Measurements from ENCODE around the gene CDHR2. TPM values are rescaled to one million over a fixed set of nuclear protein-coding genes. Genes with fewer than 3 reads are reported as not detected.

CDHR2 gene
- total RNA-seq, 1 experiment from 2014 or later = 0.10 TPM

- ATAC-seq = no peak
- Histone ChIP-seq H3K4me2 (ENCODE audit: low read length) (peak overlapping the region; percentile 99), H3K4me3 (replicated peaks in 1 of 2; ENCODE audit: low read depth in 1 of 2, low read length in 2 of 2) (no peak overlapping the region), H3K27ac (ENCODE audit: low read depth, low read length) (no peak overlapping the region), H3K27me3 (ENCODE audit: insufficient read depth, low read length) (no peaks in the 10 kb centered on the region), H3K9ac (ENCODE audit: low read length) (peak overlapping the region; percentile 21; the same call in 1 of the 2 replicates), H2AFZ (ENCODE audit: low read depth, low read length, poor library complexity, severe bottlenecking) (no peak overlapping the region), H3K36me3 (ENCODE audit: control insufficient read depth in 1 of 2, insufficient read depth in 2 of 2, low read length in 2 of 2) (no peaks in the 10 kb centered on the region), H4K20me1 (ENCODE audit: insufficient read depth) (no peaks in the 10 kb centered on the region), H3K9me3 (ENCODE audit: control insufficient read depth in 1 of 2, insufficient read depth in 1 of 2, low read depth in 1 of 2, low read length in 2 of 2) (no peaks in the 10 kb centered on the region), H3K9me2 (ENCODE audit: insufficient read depth) (no peaks in the 10 kb centered on the region), H3K79me2 (ENCODE audit: insufficient read depth, low read length) (no peaks in the 10 kb centered on the region), H3K4me1 (ENCODE audit: control insufficient read depth in 1 of 2, insufficient read depth in 2 of 2, low read length in 2 of 2) (peaks cover 31 to 60% of the 10 kb centered on the region in 2 experiments)
- no TSS peak for BruUV-seq (replicated peaks)
- no peak for DNase-seq (ENCODE audit: low read depth, low spot score)
- ChIA-PET POLR2A (no interaction called here), CTCF (no interaction called here), RAD21 (ENCODE audit: low non-redundant PET in 1 of 2, low total read pairs in 2 of 2, uncharacterized antibody in 2 of 2, unreplicated experiment in 2 of 2) (no interaction called here)
- TF ChIP-seq CTCF (IDR thresholded peaks at IDR 0.05 in 2 of 3, conservative IDR thresholded peaks at IDR 0.05 in 1 of 3; ENCODE audit: borderline replicate concordance in 1 of 3, insufficient read depth in 1 of 3, low read depth in 2 of 3, low read length in 2 of 3) (no peak), EGR1 (IDR thresholded peaks at IDR 0.05; ENCODE audit: low read depth) (no peak), POLR2AphosphoS5 (IDR thresholded peaks at IDR 0.05; ENCODE audit: low read depth, low read length) (no peak), SP1 (IDR thresholded peaks at IDR 0.05; ENCODE audit: low read depth) (no peak), TCF7L2 (IDR thresholded peaks at IDR 0.05; ENCODE audit: borderline replicate concordance, extremely low read depth, insufficient read depth, insufficient read length) (no peak), ELF1 (IDR thresholded peaks at IDR 0.05; ENCODE audit: borderline replicate concordance, low read depth) (no peak), REST (IDR thresholded peaks at IDR 0.05; ENCODE audit: low read depth) (no peak), SRF (IDR thresholded peaks at IDR 0.05; ENCODE audit: low read depth) (no peak), YY1 (IDR thresholded peaks at IDR 0.05; ENCODE audit: extremely low read depth, insufficient replicate concordance, low read depth, low read length) (no peak), CBX3 (IDR thresholded peaks at IDR 0.05; ENCODE audit: low read depth) (no peak), ZBTB33 (IDR thresholded peaks at IDR 0.05; ENCODE audit: extremely low read depth, insufficient replicate concordance, low read length) (no peak), MAX (IDR thresholded peaks at IDR 0.05) (no peak), CEBPB (IDR thresholded peaks at IDR 0.05; ENCODE audit: low read depth) (no peak), ZFX (IDR thresholded peaks at IDR 0.05) (no peak)
- intact Hi-C loops (cut with micrococcal nuclease) = no loop called here
Observed at GRCh38 chr5:176545388-176545736, 3.8 kb upstream of the CDHR2 start.

Measured in HCT116 (cell line).